Activated CD8-positive, alpha-beta memory T cell treated with anti-CD3 and anti-CD28 coated beads for 36 hours (primary cell): Measurements from ENCODE around the gene LRRC8E. TPM values are rescaled to one million over a fixed set of nuclear protein-coding genes. Genes with fewer than 3 reads are reported as not detected.
"Not testable (repeated sequence)": the region's sequence is repeated elsewhere in the genome, so short reads cannot be mapped to it uniquely, and the experiment has no call there.

Source experiments
- CTCF ChIA-PET: fragments of 350-600 bp; sonication (Branson Sonifier 250); formaldehyde crosslinking; loops from one replicate; lab custom pipeline; 2021; ENCODE audit warnings: antibody characterized with exemption; lab: Charles Lee
- POLR2A ChIA-PET: fragments of 350-600 bp; sonication (Branson Sonifier 250); formaldehyde crosslinking; loops from one replicate; lab custom pipeline; 2021; ENCODE audit warnings: antibody characterized with exemption; lab: Charles Lee
- total RNA-seq, 2 experiments: library from RNA; stranded (reverse); gene quantifications; one replicate each; pipeline ENCODE4 v1.2.3, GENCODE V29; 2021

Gene LRRC8E
- total RNA-seq, 2 experiments from 2014 or later = not detected

DNA sequence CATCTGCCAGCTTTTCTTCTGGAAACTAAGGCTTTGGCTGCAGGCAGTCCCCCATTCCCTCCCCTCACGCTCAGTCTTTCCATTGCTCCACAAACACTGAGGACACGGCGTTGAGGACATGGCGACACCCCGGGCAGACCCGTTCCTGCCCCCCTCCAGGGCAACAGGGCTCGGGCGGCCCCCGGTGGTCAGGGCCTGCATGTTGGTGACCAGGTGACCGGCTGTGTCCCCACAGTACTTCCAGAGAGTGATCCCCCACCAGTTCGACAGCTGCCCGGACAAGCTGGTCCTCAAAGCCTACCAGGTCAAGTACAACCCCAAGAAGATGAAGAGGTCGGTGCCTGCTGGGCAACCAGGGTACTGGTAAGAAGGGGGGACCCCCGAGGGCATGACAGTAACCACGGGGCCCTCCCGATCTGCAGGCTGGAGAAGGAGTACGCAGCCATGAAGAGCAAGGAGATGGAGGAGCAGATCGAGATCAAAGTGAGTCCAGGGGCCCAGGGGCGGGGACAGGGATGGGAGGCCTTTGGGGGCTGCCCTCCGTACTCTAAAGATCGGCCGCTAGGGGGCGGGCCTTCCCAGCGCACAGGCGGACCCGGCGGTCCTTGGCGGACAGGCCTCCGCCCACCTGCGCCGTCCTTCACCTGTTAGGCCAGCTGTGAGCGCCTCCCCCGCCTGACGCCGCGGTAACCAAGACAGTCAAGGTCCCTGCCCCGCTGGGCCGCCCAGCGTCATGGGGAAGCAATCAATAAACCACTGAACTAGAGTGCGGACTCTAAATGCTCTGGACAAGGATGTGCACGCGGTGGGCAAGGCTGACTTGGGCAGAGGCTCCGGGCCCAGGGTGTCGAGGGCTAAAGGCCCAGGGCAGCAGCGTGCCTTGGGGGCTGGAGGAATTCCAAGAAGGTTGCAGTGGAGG, 35.2 kb upstream of the LRRC8E start:
- ChIA-PET CTCF (interaction anchor here (0.6 to 3.0 kb wide), 9 partner anchors 9 to 215 kb away, joined by 3 to 16 read pairs (median 3); partner anchors contain the start of gene MAP2K7), POLR2A (interaction anchor here (0.7 kb wide), 1 partner anchor 84 kb away, joined by 5 read pairs; no protein-coding TSS in a partner anchor)

DNA sequence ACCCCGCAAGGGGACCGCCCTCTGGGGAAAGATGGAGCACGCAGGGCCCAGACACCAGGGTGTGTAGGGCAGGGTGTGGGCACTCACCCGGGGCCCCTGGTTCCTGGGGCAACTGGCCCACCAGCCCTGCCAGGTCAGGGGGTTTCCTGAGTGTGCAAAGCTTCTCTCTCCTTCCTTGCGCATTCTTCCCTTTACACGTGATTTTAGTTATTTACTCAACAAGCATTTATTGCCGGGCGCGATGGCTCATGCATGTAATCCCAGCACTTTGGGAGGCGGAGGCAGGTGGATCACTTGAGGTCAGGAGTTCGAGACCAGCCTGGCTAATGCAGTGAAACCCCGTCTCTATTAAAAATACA, 34.6 kb upstream of the LRRC8E start:
- POLR2A ChIA-PET = interaction anchor here (0.7 kb wide), 1 partner anchor 85 kb away, joined by 5 read pairs; no protein-coding TSS in a partner anchor
- CTCF ChIA-PET = interaction anchor here (1.0 to 3.0 kb wide), 8 partner anchors 8 to 216 kb away, joined by 3 to 16 read pairs (median 3); partner anchors contain the start of gene MAP2K7

DNA sequence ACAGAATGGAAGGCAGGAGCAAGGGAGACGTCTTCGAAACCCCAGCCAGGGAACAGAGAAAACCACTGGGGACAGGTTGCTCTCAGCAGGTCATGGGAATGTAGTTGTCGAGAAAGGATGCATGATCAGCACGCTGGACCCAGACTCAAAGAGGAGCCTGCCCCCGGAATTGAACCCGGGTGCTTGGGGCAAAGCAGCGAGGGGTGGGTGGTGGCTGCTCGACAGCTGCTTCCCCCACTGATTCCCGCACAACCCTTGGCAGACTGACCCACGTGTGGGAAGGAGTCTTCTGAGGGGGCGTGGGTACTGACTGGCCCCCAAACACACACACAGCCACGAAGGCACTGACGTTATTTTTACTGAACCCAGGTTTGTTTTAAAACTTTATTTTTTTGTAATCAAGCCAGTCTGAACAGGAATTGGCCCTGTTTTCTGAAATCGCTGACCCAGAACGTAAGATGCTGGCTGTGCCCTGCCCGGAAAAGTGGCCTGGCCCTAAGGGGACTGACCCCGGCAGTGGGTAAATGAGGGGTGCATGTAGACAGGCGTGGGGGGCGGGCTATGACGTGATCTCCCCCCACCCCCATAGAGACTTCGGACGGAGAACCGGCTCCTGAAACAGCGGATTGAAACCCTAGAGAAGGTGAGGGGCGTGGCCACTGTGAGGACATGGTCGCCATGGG, 32.7 kb upstream of the LRRC8E start:
- CTCF ChIA-PET = no interaction called here
- POLR2A ChIA-PET = no interaction called here

DNA sequence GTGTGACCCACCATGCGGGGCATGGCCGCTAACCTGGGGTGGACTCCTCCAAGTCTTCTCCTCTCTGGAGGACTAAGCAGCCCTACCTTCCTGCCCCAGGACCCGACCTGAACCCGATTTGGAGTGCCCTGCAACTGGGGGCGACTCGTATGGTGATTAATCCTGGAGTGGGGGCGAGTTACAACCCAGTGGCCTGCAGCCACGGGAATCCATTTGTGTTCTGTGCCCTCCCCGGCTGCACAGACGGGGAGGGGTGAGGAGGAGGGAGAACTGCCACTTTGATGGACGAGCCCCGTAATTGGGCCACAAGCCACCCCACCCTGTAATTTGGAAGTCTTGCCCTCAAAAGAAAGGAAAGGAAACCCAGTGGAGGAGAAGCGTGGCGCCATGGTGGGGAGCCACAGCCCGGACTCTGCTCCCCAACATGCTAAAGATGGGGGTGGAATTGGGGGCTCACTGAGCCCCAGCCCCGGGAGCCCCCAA, 32.2 kb upstream of the LRRC8E start:
- ChIA-PET POLR2A (no interaction called here), CTCF (no interaction called here)

DNA sequence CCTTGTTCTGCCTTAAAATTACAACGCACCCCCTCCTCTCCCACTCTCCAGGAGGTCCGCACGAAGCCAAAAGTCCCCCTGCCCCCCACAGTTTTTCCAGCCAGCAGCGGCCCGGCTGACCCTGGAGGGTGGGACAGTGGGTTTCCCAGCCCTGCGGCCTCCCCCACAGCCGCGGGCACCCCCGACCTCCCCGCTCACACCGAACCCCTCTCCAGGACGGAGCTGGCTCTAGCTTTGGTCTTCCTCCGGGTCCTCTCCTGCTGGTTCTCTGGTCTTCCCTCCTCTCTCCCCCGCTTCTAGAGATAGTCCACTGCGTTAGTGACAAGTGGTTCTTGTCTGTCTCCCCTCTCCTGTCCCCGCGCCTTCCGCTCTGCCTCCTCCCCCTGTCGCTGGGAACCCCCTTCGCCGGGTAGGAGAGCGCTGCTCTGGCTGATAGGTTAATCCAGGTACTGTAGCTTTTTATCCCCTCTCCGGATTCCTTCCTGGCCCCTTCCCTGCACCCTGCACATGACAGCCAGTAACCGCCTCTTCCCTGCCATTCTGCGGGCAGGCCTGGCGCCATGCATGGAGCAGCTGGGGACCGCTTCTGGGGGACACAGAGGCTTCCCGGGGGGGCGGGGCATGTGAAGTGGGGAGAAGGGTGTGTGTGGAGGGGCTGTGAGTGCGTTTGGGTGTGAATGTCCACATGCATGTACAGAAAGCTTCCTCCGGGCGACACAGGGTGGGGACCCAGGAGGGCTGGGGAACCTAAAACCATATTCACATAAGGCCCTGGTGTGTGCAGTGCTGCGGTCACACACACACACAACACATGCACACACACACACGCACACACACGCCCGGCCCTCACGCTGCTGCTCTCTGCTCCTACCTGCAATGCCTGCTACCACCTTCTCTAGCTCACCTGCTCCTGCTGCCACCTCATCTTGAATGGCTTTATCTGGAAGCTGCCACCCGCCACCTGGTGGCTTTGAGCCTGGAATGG, 31.3 kb upstream of the LRRC8E start:
- CTCF ChIA-PET = interaction anchor here (0.8 to 1.2 kb wide), 2 partner anchors 12 to 13 kb away, joined by 3 read pairs; no protein-coding TSS in a partner anchor
- POLR2A ChIA-PET = no interaction called here

DNA sequence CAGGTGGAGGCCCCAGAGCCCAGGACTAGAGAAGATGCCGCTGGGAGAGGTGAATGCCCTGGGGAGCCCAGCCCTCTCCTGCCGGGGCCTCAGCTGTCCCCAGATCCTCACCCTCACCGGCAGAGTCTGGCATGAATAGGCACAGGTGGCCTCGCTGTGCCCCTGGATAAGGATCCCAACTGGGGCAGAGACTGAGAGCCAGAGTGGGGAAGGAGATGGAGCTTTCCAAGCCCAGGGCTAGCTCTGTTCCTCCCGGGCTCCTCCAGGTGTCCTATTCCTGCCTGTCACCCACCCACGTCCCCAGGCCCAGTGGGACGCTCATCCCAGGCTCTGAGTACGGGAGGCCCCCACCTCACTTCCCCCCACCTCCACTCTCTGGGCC, 30.6 kb upstream of the LRRC8E start:
- POLR2A ChIA-PET = no interaction called here
- CTCF ChIA-PET = interaction anchor here (0.9 to 1.2 kb wide), 4 partner anchors 11 to 232 kb away, joined by 3 read pairs; no protein-coding TSS in a partner anchor

DNA sequence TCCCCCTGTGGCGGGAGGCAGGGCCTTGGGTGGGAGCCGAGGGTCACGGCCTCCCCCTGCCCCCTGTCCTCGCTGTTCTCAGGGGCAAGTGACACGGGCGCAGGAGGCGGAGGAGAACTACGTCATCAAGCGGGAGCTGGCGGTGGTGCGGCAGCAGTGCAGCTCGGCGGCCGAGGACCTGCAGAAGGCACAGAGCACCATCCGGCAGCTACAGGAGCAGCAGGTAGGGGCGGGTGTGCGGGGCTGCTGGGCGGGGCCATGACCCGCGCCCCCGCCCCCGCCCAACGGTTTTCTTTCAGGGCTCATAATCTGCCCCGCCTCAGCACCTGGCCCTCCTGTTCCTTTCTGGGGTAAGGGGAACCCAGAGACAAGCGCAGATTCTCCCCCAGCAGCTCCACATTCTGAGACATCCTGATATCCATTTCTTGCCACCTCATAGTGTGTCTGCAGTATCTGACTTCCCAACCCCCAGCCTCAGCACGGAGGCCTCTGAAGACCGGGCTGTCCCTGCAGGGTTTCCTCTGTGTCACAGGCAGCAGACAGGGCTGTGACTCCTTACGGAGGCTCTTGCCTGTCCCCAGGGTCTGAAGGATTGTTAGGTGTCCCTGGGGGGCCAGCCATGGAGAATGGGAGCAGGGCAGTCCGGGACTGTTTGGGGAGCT, 30.1 kb upstream of the LRRC8E start:
- CTCF ChIA-PET = interaction anchor here (0.5 to 1.2 kb wide), 5 partner anchors 10 to 584 kb away, joined by 3 read pairs; no protein-coding TSS in a partner anchor
- POLR2A ChIA-PET = no interaction called here

DNA sequence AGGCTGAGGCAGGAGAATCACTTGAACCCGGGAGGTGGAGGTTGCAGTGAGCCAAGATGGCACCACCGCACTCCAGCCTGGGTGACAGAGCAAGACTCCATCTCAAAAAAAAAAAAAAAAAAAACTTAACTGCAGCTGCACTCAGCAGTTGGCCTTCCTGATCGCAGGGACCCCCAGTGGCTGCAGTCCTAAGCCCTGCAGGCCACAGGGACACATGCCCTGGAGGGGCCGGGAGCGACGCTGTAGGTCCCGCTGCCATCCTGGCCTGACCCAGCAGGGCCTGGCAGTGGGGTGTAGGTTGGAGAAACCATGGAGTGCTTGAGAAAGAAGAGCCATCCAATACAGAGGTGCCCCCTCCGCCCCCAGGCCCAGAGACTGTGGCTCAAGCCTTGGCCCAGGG, 29.2 kb upstream of the LRRC8E start:
- CTCF ChIA-PET = not testable (repeated sequence)

DNA sequence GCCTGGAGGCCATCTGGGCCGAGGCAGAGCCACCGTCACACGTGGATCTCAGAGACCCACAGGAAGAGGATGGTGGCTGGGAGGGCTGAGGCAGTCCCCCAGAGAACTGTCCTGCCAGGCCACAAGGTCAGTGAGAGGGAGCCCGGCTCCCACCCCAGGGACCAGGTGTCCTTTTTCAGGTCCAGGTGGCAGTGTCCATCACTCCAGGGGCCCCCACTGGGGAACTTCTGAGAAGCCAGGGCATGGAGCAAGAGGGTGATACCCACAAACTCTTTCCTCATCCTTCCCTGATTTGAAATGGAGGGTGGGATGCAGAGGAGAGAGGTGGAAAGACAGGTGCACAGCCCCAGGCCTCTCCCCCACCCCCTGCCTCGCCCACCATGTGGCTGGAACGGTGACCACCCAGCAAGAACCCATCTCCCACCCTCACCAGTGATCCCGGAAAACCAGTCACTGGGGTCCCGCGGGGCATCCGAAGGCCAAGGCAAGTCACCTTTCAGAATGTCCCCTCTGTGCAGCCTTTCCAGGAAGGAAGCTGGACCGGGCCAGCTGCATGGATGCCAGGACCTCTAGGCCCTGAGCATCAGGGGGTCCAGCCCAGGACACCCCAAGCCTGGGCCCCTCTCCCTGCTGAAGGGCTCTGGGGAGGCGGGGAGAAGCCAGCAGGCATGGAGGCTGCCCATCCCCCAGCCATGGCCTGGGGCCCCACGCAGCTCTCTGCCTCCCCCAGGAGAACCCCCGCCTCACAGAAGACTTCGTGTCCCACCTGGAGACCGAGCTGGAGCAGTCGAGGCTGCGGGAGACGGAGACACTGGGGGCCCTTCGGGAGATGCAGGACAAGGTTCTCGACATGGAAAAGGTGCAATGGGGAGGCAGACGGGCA, 28.2 kb upstream of the LRRC8E start:
- CTCF ChIA-PET = interaction anchor here (0.6 kb wide), 1 partner anchor 75 kb away, joined by 5 read pairs; no protein-coding TSS in a partner anchor
- POLR2A ChIA-PET = no interaction called here

More for the DNA sequence above, 29.2 kb upstream of the LRRC8E start:
- POLR2A ChIA-PET = not testable (repeated sequence)

DNA sequence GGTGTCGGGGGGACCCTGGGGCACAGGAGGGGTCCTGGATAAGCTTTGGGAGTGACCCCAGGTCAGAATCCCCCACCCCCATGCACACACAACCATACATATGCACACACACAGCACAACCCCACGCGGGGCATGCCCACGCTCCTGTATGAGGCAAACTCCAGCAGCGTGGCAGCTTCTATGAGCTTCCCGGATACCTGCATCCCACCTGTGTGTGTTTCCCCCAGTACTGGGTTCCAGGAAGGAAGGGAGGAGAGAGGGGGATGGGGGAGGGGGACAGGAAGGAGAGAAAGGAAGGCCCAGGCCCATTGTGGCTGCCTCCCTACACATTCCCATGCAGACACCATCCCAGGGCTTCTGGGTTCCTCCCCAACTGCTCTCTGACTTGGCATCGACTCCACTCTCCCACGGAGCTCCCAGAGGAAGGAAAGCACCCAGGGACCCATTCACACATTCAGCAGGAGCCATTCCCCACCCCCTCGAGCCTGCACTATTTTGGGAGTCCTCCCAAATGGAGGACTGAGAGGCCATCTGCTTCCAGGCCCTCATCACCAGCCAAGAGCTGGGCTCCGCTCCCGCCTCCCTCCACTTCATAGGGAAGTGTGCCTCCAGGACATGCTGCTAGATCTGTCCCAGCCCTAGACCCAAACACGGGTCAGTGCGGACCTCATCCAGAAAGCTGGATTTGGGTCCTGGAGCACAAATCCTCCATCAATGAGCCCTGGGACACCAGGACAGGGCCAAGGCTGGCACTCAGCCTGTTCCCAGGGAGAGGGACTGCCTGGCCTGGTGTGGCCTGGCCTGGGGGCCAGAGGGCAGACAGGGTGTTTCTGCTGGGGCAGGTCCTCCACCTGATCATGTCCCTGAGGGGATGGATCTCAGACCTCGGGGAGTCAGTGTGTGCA, 27.3 kb upstream of the LRRC8E start:
- ChIA-PET POLR2A (no interaction called here), CTCF (interaction anchor here (0.6 to 1.0 kb wide), 2 partner anchors 54 to 74 kb away, joined by 3 to 5 read pairs; no protein-coding TSS in a partner anchor)

DNA sequence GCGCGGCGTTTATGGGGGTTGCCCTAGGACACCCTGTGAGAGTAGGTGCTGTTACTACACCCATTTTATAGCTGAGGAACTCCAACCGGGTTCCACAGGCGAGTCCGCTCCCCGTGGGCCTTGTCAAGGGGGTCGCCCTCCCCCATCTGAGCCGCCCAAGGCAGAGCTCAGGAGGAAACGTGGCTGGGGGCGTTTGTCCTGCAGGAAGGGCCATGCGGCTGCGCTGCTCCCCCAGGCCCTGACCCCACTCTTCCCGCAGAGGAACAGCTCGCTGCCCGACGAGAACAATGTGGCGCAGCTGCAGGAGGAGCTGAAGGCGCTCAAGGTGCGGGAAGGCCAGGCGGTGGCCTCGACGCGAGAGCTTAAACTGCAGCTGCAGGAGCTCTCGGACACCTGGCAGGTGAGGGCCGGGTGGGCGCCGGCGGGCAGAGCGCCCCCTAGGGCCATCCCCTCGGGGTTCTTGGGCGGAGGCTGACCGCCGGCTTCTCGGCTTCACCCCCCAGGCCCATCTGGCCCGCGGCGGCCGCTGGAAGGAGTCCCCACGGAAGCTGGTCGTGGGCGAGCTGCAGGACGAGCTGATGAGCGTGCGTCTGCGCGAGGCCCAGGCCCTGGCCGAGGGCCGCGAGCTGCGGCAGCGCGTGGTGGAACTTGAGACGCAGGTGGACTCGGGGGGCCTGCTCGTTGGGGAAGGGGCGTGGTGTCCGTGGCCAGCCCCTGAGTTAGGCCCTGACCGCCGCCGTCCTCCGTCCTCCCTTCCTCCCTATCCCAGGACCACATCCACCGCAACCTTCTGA, 26.5 kb upstream of the LRRC8E start:
- CTCF ChIA-PET = interaction anchor here (1.0 to 1.1 kb wide), 2 partner anchors 8 to 53 kb away, joined by 3 to 5 read pairs; no protein-coding TSS in a partner anchor

DNA sequence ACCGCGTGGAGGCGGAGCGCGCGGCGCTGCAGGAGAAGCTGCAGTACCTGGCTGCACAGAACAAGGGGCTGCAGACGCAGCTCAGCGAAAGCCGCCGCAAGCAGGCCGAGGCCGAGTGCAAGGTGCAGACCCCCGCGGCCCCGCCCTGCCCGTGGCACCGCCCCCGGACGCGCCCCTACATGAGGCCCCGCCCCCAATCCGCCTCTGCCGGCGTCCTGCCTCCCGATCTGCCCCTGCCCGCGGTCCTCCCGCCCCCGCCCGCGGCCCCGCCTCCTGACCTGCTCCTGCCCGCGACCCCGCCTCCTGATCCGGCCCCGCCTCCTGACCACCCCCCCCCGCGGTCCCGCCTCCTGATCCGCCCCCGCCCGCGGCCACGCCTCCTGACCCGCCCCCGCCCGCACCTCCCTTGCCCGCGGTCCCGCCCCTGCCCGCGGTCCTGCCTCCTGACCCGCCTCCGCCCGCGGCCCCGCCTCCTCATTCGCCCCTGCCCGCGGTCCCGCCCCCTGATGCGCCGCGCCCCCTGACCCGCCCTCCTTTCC, 25.8 kb upstream of the LRRC8E start:
- ChIA-PET POLR2A (no interaction called here), CTCF (interaction anchor here (1.1 kb wide), 1 partner anchor 9 kb away, joined by 5 read pairs; no protein-coding TSS in a partner anchor)

More for the DNA sequence above, 26.5 kb upstream of the LRRC8E start:
- POLR2A ChIA-PET = interaction anchor here (0.7 kb wide), 2 partner anchors 13 to 208 kb away, joined by 3 to 4 read pairs; no protein-coding TSS in a partner anchor

DNA sequence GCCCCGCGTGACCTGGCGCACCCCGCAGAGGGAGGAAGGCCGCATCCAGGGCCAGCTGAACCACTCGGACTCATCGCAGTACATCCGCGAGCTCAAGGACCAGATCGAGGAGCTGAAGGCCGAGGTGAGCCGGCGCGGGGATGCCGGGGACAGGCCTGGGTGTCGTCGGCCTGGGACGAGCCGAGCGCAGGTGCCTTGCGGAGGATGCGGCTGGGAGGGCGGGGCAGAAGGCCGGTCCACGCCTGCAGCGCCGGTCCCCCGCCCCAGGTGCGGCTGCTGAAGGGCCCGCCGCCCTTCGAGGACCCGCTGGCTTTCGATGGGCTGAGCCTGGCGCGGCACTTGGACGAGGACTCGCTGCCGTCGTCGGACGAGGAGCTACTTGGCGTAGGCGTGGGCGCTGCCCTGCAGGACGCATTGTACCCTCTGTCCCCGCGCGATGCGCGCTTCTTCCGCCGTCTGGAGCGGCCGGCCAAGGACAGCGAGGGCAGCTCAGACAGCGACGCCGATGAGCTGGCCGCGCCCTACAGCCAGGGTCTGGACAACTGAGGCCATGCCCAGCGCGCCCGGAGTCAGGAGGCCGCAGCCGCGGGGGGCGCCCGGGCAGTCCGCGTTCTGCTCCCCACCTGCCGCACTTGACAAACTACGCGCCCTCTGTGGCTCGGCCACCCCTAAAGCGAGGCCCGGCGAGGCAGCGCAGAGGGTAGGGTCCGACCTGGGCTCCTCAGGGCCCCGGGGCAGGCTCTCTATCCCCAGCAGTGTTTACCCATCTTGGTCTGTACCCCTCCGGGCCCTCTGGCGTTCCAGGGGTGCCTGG, 24.9 kb upstream of the LRRC8E start:
- CTCF ChIA-PET = no interaction called here
- POLR2A ChIA-PET = no interaction called here
